ENCODE measurements around the gene LYPD5.

DNA sequence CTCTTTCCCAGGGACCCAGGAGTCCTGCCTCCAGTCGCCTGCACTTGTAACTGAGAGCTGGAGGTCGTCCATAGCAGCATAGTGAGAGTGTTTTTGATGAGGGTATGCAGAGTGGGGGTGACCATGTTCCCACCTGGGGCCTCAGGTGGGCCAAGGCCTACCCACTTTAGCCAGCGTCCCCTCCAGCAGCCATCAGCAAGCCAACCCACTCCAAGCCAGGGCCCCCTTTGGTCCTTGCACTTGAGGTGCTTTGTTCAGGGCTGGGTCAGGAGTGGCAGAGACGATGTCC lies 35.5 kb downstream of the LYPD5 start:
- TF ChIP-seq, protein P1, sequence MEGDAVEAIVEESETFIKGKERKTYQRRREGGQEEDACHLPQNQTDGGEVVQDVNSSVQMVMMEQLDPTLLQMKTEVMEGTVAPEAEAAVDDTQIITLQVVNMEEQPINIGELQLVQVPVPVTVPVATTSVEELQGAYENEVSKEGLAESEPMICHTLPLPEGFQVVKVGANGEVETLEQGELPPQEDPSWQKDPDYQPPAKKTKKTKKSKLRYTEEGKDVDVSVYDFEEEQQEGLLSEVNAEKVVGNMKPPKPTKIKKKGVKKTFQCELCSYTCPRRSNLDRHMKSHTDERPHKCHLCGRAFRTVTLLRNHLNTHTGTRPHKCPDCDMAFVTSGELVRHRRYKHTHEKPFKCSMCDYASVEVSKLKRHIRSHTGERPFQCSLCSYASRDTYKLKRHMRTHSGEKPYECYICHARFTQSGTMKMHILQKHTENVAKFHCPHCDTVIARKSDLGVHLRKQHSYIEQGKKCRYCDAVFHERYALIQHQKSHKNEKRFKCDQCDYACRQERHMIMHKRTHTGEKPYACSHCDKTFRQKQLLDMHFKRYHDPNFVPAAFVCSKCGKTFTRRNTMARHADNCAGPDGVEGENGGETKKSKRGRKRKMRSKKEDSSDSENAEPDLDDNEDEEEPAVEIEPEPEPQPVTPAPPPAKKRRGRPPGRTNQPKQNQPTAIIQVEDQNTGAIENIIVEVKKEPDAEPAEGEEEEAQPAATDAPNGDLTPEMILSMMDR (IDR thresholded peaks at IDR 0.05 in 8 of 11, conservative IDR thresholded peaks at IDR 0.05 in 3 of 11): peak in 1 of 11 experiments; percentile 2
- TF ChIP-seq POLR2AphosphoS5 (IDR thresholded peaks at IDR 0.05) (no peak), POLR2A (IDR thresholded peaks at IDR 0.05) (no peak)

All from spleen (tissue), 7 donors.